GM23338 (cell line): ENCODE results near the gene NOX4. TPM values are rescaled to one million over a fixed set of nuclear protein-coding genes. Genes with fewer than 3 reads are reported as not detected.

Source experiments
- ATAC-seq: fragments of 200-7000 bp; cut with Tn5 transposase; 3 replicates; pipeline ENCODE4 v1.9.1; 2020
- DNase-seq: peaks from one replicate; pipeline ENCODE4 v3.0.0-alpha.2; 2015; ENCODE audit warnings: low spot score
- H2AFZ ChIP-seq: fragments of 200-600 bp; sonication (generic); 2 replicates; pipeline ENCODE4 v1.8.0; 2016; ENCODE audit warnings: antibody characterized with exemption, mild to moderate bottlenecking, moderate library complexity
- H3F3A ChIP-seq: fragments of 200-600 bp; sonication (generic); replicated peaks from 2 replicates; pipeline ENCODE4 v1.8.0; 2017; ENCODE audit warnings: antibody characterized with exemption, mixed run types, low read depth
- H3K27ac ChIP-seq: fragments of 200-600 bp; sonication (generic); 2 replicates; pipeline ENCODE4 v1.6.1; 2016; ENCODE audit warnings: low read depth
- H3K27me3 ChIP-seq: fragments of 200-600 bp; sonication (generic); 2 replicates; pipeline ENCODE4 v1.8.0; 2016; ENCODE audit warnings: mild to moderate bottlenecking, mixed run types, moderate library complexity; ENCODE audit not compliant: insufficient read depth
- H3K36me3 ChIP-seq: fragments of 200-600 bp; sonication (generic); 2 replicates; pipeline ENCODE4 v1.8.0; 2016; ENCODE audit warnings: mild to moderate bottlenecking; ENCODE audit not compliant: insufficient read depth
- H3K4me1 ChIP-seq: fragments of 200-600 bp; sonication (generic); 2 replicates; pipeline ENCODE4 v1.8.0; 2016; ENCODE audit warnings: mild to moderate bottlenecking, moderate library complexity; ENCODE audit not compliant: insufficient read depth
- H3K4me2 ChIP-seq: fragments of 200-600 bp; sonication (generic); 2 replicates; pipeline ENCODE4 v1.7.1; 2017; ENCODE audit warnings: mixed run types
- H3K4me3 ChIP-seq: fragments of 200-600 bp; sonication (generic); 2 replicates; pipeline ENCODE4 v1.6.1; 2016; ENCODE audit warnings: mixed run types
- H3K79me2 ChIP-seq: fragments of 200-600 bp; sonication (generic); replicated peaks from 2 replicates; pipeline ENCODE4 v1.8.0; 2017; ENCODE audit warnings: mild to moderate bottlenecking; ENCODE audit not compliant: insufficient read depth
- H3K9me2 ChIP-seq: fragments of 200-600 bp; sonication (generic); 2 replicates; pipeline ENCODE4 v1.8.0; 2017; ENCODE audit not compliant: insufficient read depth
- H4K20me1 ChIP-seq: fragments of 200-600 bp; sonication (generic); replicated peaks from 2 replicates; pipeline ENCODE4 v1.8.0; 2017; ENCODE audit warnings: mild to moderate bottlenecking; ENCODE audit not compliant: insufficient read depth
- H3K27ac Mint-ChIP-seq: 2 replicates; pipeline ENCODE4 v1.8.0; 2020; ENCODE audit warnings: inconsistent platforms, mild to moderate bottlenecking, moderate library complexity, mixed read lengths
- H3K27me3 Mint-ChIP-seq: 3 replicates; pipeline ENCODE4 v1.8.0; 2022; ENCODE audit warnings: low read depth, mild to moderate bottlenecking, moderate library complexity, mixed read lengths, inconsistent platforms; ENCODE audit not compliant: insufficient read depth, poor library complexity
- H3K36me3 Mint-ChIP-seq: 3 replicates; pipeline ENCODE4 v1.8.0; 2021; ENCODE audit warnings: low read depth, mild to moderate bottlenecking, inconsistent platforms, moderate library complexity, mixed read lengths
- H3K4me1 Mint-ChIP-seq: 3 replicates; pipeline ENCODE4 v1.8.0; 2020; ENCODE audit warnings: mild to moderate bottlenecking, inconsistent platforms, mixed read lengths
- H3K4me3 Mint-ChIP-seq: 3 replicates; pipeline ENCODE4 v1.8.0; 2021; ENCODE audit warnings: moderate library complexity, mild to moderate bottlenecking, inconsistent platforms, mixed read lengths
- H3K9me3 Mint-ChIP-seq: 3 replicates; pipeline ENCODE4 v1.8.0; 2020; ENCODE audit warnings: moderate library complexity, mild to moderate bottlenecking, inconsistent platforms, mixed read lengths
- CREB1 ChIP-seq: fragments of 250-450 bp; sonication (Bioruptor Pico); IDR thresholded peaks from 2 replicates; pipeline ENCODE4 v1.5.0; 2020; ENCODE audit warnings: low read depth, mild to moderate bottlenecking, moderate library complexity
- ETS1 ChIP-seq: IDR thresholded peaks from 2 replicates; pipeline ENCODE4 v1.6.1; 2016; ENCODE audit warnings: antibody characterized with exemption
- EZH2 ChIP-seq: fragments of 200-600 bp; sonication (generic); IDR thresholded peaks from one replicate; pipeline ENCODE4 v1.8.0; 2017; ENCODE audit warnings: antibody characterized with exemption, mild to moderate bottlenecking, low read depth; ENCODE audit not compliant: unreplicated experiment
- JUNB ChIP-seq: IDR thresholded peaks from one replicate; pipeline ENCODE4 v1.6.1; 2016; ENCODE audit warnings: antibody characterized with exemption; ENCODE audit not compliant: unreplicated experiment
- POLR2AphosphoS5 ChIP-seq: IDR thresholded peaks from 2 replicates; pipeline ENCODE4 v1.6.1; 2016; ENCODE audit warnings: antibody characterized with exemption, low read depth
- REST ChIP-seq: IDR thresholded peaks from one replicate; pipeline ENCODE4 v1.6.1; 2018; ENCODE audit warnings: antibody characterized with exemption; ENCODE audit not compliant: unreplicated experiment
- STAT1 ChIP-seq: IDR thresholded peaks from one replicate; pipeline ENCODE4 v1.6.1; 2016; ENCODE audit warnings: antibody characterized with exemption; ENCODE audit not compliant: unreplicated experiment
- long read RNA-seq: library from polyadenylated mRNA; unstranded; transcript quantifications from one replicate; pipeline ENCODE4 v2.0.0, GENCODE V29; 2020; ENCODE audit not compliant: unreplicated experiment
- polyA plus RNA-seq: library from polyadenylated mRNA; unstranded; fragments of >200 nt; fragmentation: Nextera tagmentation; extraction: Ambion mirVana; gene quantifications from 2 replicates; pipeline ENCODE4 v1.2.1, GENCODE V29; 2016
- total RNA-seq: library from RNA; depleted of rRNA; stranded (reverse); fragments of >200 nt; shearing (Covaris generic); gene quantifications from 2 replicates; pipeline ENCODE4 v1.2.3, GENCODE V29; 2014; rRNA removed

NOX4 gene
- total RNA-seq (2.6 and 11.5 TPM in 2 replicates), polyA plus RNA-seq (1.9 TPM in 2 replicates)
- long read RNA-seq, partial matches to known transcripts: 0 of 4 reads
- long read RNA-seq, other reads (novel, unspliced or antisense): 2 of 4 reads

GRCh38 chr11:89490981-89491690 is at the start of gene NOX4:
Gene NOX4, minus strand, starts transcription at chr11:89491375. Its CDS starts 129 bp downstream, at chr11:89491246.
- H2AFZ ChIP-seq: peak within 1 kb of the TSS; percentile 85
- H3K27me3 ChIP-seq: no peaks in the 10 kb centered on the region
- no peaks in the 10 kb centered on the region for H3K36me3 Mint-ChIP-seq
- H3K36me3 ChIP-seq: no peaks in the 10 kb centered on the region
- DNase-seq: peak; percentile 82
- no peaks in the 10 kb centered on the region for H3K9me2 ChIP-seq
- no peak within 1 kb of the TSS for H3K27ac ChIP-seq
- H3K27ac Mint-ChIP-seq: peak within 1 kb of the TSS; percentile 96
- H3K4me1 ChIP-seq: peaks cover 10% of the 10 kb centered on the region
- no peaks in the 10 kb centered on the region for H3K79me2 ChIP-seq
- no peaks in the 10 kb centered on the region for H3K9me3 Mint-ChIP-seq
- H3K4me3 ChIP-seq: peak within 1 kb of the TSS; percentile 64
- H3K4me2 ChIP-seq: peak within 1 kb of the TSS; percentile 79
- ATAC-seq: peak; percentile 98
- H3F3A ChIP-seq: no peaks in the 10 kb centered on the region
- H3K4me1 Mint-ChIP-seq: peaks cover 25% of the 10 kb centered on the region
- H4K20me1 ChIP-seq: no peaks in the 10 kb centered on the region
- peaks cover 2% of the 10 kb centered on the region for H3K27me3 Mint-ChIP-seq
- H3K4me3 Mint-ChIP-seq: peak within 1 kb of the TSS; percentile 79
- TF ChIP-seq EZH2 (no peak), CREB1 (CRISPR knock-in tag) (no peak), REST (no peak), ETS1 (0 out of 2 replicates have a peak, but pooled peaks have one; percentile 16), STAT1 (no peak), JUNB (no peak), POLR2AphosphoS5 (peak; percentile 35; the same call in 1 of the 2 replicates)

GRCh38 chr11:89540826-89541225 is 49.7 kb upstream of the NOX4 start:
- no peak overlapping the region for H3K4me3 ChIP-seq
- H3K27ac ChIP-seq: no peak overlapping the region
- Mint-ChIP-seq H3K27ac (no peak overlapping the region), H3K27me3 (no peaks in the 10 kb centered on the region), H3K9me3 (no peaks in the 10 kb centered on the region), H3K4me1 (no peaks in the 10 kb centered on the region), H3K36me3 (no peaks in the 10 kb centered on the region), H3K4me3 (no peak overlapping the region)
- no peak overlapping the region for H2AFZ ChIP-seq
- DNase-seq (no peak), ATAC-seq (no peak)
- H3K4me1 ChIP-seq: no peaks in the 10 kb centered on the region
- H4K20me1 ChIP-seq: 0 out of 2 replicates have a peak, but pooled peaks cover 4% of the 10 kb centered on the region
- no peak overlapping the region for H3K4me2 ChIP-seq
- no peaks in the 10 kb centered on the region; the same call in 1 of the 2 replicates for H3K36me3 ChIP-seq
- no peaks in the 10 kb centered on the region for H3K79me2 ChIP-seq
- H3F3A ChIP-seq: no peaks in the 10 kb centered on the region
- no peaks in the 10 kb centered on the region for H3K9me2 ChIP-seq
- no peak for TF ChIP-seq CREB1 (CRISPR knock-in tag)
- H3K27me3 ChIP-seq: no peaks in the 10 kb centered on the region
